Mesodermal cell (in vitro differentiated cells): Measurements from ENCODE around the gene KIAA1671.

ENCODE experiments used
- H3K27ac ChIP-seq: 2 replicates; pipeline ENCODE4 v1.7.0; 2013; ENCODE audit warnings: mild to moderate bottlenecking, low read depth, low read length, moderate library complexity; ENCODE audit not compliant: severe bottlenecking
- H3K36me3 ChIP-seq: 2 replicates; pipeline ENCODE4 v1.7.1; 2013; ENCODE audit warnings: mild to moderate bottlenecking, low read length, moderate library complexity; ENCODE audit not compliant: control insufficient read depth, insufficient read depth
- H3K4me1 ChIP-seq: one replicate; pipeline ENCODE4 v1.7.1; 2013; ENCODE audit warnings: mild to moderate bottlenecking, low read length; ENCODE audit not compliant: insufficient read depth, control insufficient read depth, poor library complexity, severe bottlenecking
- H3K4me3 ChIP-seq: 2 replicates; pipeline ENCODE4 v1.7.0; 2013; ENCODE audit warnings: low read length, control low read depth, mild to moderate bottlenecking; ENCODE audit not compliant: insufficient read depth, poor library complexity, severe bottlenecking; ENCODE audit errors: extremely low read depth
- H3K9me3 ChIP-seq: 2 replicates; pipeline ENCODE4 v1.7.1; 2013; ENCODE audit warnings: mild to moderate bottlenecking, low read length, moderate library complexity; ENCODE audit not compliant: control insufficient read depth
- WGBS, 2 experiments: methylation state at CpG; one replicate each; pipeline ENCODE4 v1.1.5; 2013; ENCODE audit warnings: missing lambda C conversion rate in 2 of 2; ENCODE audit not compliant: insufficient coverage in 2 of 2; 5-methylcytosine and 5-hydroxymethylcytosine counted together

KIAA1671 gene

DNA sequence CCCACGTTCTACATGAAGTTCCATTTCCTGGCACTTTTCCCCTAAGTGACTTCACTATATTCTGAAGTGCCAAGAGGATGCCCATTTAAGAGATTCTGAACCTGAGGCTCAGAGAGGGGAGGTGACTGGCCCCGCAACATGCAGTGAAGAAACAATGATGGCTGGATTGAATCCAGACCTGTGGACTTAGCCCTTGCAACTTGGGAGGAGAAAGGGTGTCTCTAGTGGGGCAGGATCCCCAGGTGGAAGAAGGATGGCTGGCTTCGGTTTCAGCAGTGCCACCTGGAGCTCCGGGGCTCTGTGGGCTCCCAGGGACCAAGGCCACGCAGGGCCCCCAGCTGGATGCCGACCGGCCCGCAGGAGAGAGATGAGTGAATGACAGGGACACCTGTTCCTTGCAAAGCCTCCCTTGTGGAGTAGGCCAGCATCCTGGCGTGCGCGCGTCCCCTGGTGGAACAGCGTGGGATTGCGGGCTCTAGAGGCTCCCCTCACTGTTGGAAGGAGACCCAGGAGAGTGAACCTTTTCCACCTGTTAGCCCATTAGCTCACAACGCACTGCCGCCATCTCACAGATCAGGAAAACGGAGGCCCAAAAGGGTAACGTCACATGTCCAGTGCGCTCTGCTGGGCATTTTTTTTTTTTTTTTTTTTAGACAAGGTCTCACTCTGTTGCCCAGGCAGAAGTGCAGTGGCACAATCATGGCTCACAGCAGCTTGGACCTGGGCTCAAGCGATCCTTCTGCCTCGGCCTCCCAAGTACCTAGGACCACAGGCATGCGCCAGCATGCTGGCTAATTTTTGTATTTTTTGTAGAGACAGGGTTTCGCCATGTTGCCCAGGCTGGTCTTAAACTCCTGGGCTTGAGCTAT lies 104.7 kb downstream of the KIAA1671 start:
- Histone ChIP-seq H3K27ac (no peak overlapping the region), H3K4me1 (peaks cover 19% of the 10 kb centered on the region), H3K4me3 (no peak overlapping the region), H3K9me3 (no peaks in the 10 kb centered on the region), H3K36me3 (peaks cover 6% of the 10 kb centered on the region)
- 33 to 40% methylated on average over 16 to 22 of the region's 23 CpGs for WGBS, 2 experiments

DNA sequence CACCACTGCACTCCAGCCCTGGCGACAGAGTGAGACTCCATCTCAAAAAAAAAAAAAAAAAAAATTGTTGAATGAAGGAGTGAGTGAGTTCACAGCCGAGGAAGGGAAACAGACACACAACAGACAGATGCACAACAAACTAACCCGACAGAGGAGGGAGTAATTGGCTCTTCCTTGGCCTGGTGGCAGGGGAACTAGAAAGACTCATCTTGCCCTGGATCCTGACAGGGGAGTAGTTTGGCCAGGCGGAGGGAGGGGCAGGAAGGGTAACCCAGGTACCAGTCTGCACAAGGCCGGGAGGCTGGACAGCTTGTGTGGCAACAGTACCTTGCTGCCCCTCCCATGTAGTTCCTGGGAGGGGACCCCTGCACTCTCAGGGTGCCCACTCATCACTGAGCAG lies 106.9 kb downstream of the KIAA1671 start:
- H3K4me1 ChIP-seq = peaks cover 15% of the 10 kb centered on the region

DNA sequence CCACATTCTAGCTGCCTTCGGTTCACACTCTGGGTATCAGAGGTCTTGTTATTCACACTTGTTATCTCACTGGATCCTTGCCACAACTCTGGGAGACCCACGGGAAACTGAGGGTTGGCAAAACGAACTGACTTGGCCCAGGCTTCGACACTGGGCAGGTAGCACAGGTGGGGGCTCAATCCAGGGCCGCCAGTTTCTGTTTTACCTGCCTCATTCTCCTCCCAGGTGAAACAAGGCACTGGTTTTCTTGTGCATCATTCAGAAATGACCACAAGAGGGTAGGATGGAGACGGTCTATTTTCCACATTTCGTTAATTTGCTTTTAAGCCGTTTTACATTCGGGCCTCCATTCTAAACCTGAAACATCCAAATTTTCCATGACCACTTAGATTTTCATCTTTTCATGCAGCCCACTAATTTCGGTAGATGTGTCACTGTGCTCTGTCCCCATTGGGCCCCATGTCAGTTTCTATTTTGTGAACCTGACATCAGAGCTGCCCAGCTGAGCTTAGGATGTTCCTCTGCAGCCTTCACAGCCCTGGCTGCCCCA lies 108.1 kb downstream of the KIAA1671 start:
- H3K9me3 ChIP-seq = no peaks in the 10 kb centered on the region
- WGBS, 2 experiments = 91 to 92% methylated on average over 10 of the region's 10 CpGs
- peaks cover 13% of the 10 kb centered on the region for H3K36me3 ChIP-seq
- H3K4me3 ChIP-seq = no peak overlapping the region
- H3K27ac ChIP-seq = no peak overlapping the region
- peaks cover 15% of the 10 kb centered on the region for H3K4me1 ChIP-seq

More for the DNA sequence above, 106.9 kb downstream of the KIAA1671 start:
- H3K27ac ChIP-seq = no peak overlapping the region
- H3K4me3 ChIP-seq = no peak overlapping the region
- WGBS, 2 experiments = 100% methylated on average over 2 of the region's 5 CpGs
- no peaks in the 10 kb centered on the region for H3K9me3 ChIP-seq
- peaks cover 10% of the 10 kb centered on the region for H3K36me3 ChIP-seq

DNA sequence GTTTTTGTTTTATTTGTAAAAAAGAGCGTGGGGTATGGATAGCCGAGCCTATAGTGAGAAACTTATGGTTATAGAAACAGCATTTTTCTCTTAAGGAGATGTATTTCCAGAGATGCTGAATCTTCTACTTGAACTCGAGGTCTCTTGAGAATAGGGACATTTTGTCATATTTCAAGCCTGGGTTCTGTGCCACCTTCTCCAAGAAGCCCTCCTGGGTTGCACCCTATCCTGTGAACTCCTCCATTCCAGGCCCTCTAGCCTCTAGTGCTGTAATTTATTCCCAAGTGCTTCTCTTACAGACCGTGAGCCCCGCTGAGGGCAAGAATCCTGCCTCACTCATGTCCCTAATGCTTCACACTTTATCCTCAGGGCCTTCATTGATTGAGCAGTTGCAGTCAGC lies 108.6 kb downstream of the KIAA1671 start:
- H3K4me3 ChIP-seq = no peak overlapping the region
- no peaks in the 10 kb centered on the region for H3K9me3 ChIP-seq
- peak overlapping the region; percentile 59 for H3K27ac ChIP-seq
- H3K36me3 ChIP-seq = peaks cover 13% of the 10 kb centered on the region
- peaks cover 15% of the 10 kb centered on the region for H3K4me1 ChIP-seq
- WGBS, 2 experiments = 88 to 95% methylated on average over 5 of the region's 5 CpGs

DNA sequence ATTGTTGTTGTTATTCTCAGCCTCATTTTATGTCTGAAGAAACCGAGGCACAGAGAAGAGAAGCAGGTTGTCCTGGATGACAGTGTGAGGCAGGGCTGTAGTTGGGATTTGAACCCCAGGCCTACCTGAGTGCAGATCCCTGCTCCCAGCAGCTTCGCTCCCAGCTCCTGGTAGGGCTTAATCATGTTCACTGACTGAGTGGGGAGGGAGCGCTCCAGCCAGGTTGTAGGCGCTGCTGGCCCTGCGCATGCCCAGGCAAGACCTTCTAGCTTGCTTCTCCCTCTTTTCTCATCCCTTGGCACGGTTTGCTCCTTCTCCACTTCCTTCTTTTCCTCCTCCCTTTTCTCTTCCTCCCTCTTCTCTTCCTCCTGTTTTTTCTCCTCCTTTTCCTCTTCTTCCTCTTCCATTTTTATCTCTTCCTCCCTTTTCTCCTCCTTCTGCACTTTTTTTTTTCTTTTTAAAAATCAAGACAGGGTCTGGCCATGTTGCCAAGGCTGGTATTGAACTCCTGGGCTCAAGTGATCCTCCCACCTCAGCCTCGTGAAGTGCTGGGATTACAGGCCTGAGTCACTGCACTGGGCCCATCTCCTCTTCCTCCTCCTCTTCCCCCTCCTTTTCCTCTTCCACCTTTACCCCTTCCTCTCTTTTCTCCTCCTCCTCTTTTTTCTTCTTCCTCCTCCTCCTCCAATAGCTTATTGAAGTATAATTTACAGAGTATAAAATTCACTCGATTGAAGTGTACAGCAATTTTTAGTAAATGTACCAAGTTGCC lies 109.3 kb downstream of the KIAA1671 start:
- no peak overlapping the region for H3K4me3 ChIP-seq
- peaks cover 15% of the 10 kb centered on the region for H3K4me1 ChIP-seq
- H3K9me3 ChIP-seq = no peaks in the 10 kb centered on the region
- peaks cover 13% of the 10 kb centered on the region for H3K36me3 ChIP-seq
- WGBS, 2 experiments = 89 to 91% methylated on average over 7 to 8 of the region's 8 CpGs
- H3K27ac ChIP-seq = peak overlapping the region; percentile 59

DNA sequence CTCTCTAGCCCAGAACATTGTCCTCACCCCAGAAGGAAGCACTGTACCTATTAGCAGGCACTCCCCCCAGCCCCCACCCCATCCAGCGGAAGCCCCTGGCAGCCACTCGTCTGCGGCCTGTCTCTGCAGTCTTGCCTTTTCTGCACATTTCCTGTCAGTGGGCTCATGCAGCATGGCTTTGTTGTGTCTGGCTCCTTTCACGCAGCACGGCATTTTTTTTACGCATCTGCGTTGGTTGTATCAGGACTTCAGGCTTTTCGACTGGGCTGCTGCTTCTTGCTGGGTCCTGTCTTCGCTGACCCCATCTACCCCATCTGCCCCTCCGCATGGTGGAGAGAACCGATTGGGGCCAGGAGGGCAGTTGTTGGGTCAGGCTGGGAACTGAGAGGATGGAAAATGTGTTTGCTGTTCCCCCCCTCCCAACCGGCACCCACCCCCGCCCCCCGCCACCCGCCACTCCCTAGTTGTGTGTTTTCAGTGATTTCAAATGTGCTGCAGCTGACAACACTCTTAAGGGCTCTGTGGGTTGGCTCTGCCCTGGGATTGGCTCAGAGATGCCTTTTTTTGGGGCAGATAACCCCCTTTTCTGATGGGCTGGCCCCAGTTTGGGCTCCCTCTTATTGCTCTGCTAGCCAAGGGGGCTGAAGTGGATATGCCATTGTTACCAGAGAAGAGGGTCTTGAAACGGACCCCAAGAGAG lies 110.0 kb downstream of the KIAA1671 start:
- peak overlapping the region; percentile 59 for H3K27ac ChIP-seq
- no peaks in the 10 kb centered on the region for H3K9me3 ChIP-seq
- no peak overlapping the region for H3K4me3 ChIP-seq
- 76 to 92% methylated on average over 6 to 9 of the region's 16 CpGs for WGBS, 2 experiments
- peaks cover 15% of the 10 kb centered on the region for H3K4me1 ChIP-seq
- H3K36me3 ChIP-seq = peaks cover 13% of the 10 kb centered on the region

DNA sequence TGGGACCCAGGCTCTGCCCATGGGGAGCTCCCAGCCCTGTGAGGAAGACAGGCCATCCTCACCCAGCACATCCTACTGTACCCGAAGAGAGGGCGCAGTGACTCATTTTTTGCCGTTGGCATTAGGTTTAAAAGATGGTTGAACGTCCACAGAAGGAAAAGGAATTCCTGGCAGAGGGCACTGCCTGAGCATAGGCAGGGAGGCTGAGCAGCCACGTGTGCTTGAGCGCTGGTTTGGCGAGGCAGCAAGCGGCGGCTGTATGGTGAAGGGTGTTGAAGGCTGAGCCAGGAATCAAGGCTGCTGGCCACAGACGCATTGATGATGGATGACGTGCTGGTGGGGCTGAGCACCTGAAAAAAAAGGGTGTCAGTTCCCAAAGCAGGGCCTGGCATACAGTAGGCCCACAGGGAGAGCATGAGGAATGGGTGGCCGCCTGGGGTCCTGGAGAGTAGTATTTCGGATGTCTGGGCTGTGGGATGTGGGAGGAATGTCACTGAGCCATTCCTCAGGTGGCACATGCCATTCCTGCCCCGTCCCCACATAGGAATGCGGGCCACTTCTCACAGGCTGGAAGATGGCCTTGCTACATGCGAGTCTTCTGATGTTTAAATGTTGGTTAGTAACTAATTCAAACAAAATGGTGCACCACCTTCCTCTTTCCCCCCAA lies 112.5 kb downstream of the KIAA1671 start:
- Histone ChIP-seq H3K27ac (no peak overlapping the region), H3K36me3 (peaks cover 14% of the 10 kb centered on the region), H3K9me3 (no peaks in the 10 kb centered on the region), H3K4me1 (peaks cover 17% of the 10 kb centered on the region), H3K4me3 (no peak overlapping the region)
- 93 to 95% methylated on average over 12 to 13 of the region's 16 CpGs for WGBS, 2 experiments

DNA sequence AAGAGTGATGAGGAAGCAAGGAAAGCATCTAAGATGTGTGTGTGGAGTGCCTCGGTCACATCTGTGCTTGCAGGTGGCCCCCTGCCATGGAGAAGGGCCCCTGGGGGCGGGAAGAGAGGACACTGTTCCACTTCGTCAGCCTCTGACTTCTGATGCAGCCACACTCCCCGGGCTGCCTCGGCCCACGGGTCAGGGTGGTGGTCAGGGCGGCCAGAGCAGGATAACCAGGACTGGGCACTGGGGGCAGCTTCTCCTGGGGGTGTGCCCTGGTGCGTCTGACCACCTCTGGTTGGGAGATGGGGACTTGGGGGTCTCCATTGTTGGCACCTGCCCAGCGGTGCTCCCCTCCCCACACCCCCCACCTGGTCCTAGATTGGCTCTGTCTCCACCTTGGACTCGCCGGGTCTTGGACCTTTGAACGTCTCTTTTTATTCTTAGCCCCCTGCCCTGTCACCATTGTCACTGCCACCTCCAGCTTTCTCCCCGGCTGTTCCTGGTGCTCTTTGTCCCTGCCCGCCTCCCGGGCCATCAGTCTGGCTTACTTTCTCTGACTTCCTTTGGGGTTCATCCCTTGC lies 114.4 kb downstream of the KIAA1671 start:
- H3K4me3 ChIP-seq = no peak overlapping the region
- no peak overlapping the region for H3K27ac ChIP-seq
- H3K36me3 ChIP-seq = peaks cover 14% of the 10 kb centered on the region
- no peaks in the 10 kb centered on the region for H3K9me3 ChIP-seq
- peaks cover 25% of the 10 kb centered on the region for H3K4me1 ChIP-seq
- WGBS, 2 experiments = 94 to 96% methylated on average over 12 to 14 of the region's 15 CpGs

DNA sequence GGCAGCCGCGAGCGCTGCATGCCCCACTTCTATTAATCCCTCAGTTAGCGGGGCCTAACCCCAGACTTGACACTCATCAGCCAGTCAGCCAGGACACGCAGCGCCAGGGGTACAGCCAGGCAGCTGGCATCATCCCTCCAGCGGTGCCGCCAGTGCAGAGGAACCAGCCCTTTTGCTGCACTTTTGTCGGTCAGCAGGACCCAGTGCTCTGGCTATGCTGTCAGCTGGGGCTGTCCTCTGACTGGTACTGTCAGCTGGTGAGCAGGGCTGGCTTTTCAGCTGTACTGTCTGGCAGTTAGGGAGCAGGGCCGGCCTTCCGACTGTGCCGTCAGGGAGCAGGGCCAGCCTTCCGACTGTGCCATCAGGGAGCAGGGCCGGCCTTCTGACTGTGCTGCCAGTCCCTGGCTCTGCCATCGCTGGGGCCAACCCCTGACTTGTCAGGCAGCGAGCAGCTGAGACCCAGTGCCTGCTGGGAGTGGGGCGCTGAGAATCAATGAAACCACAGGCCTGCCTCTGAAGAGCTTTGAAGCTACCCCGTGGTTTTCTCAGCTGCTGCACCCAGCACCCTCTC lies 115.4 kb downstream of the KIAA1671 start:
- H3K4me1 ChIP-seq = peaks cover 18% of the 10 kb centered on the region
- 91 to 96% methylated on average over 13 to 14 of the region's 18 CpGs for WGBS, 2 experiments

More for the DNA sequence above, 115.4 kb downstream of the KIAA1671 start:
- H3K4me3 ChIP-seq = no peak overlapping the region
- no peak overlapping the region for H3K27ac ChIP-seq
- H3K9me3 ChIP-seq = no peaks in the 10 kb centered on the region
- peaks cover 11% of the 10 kb centered on the region for H3K36me3 ChIP-seq
